Pulmonary artery endothelial cell (primary cell): Measurements from ENCODE around the gene DNAAF3. TPM values are rescaled to one million over a fixed set of nuclear protein-coding genes. Genes with fewer than 3 reads are reported as not detected.
"Not testable (repeated sequence)": the region's sequence is repeated elsewhere in the genome, so short reads cannot be mapped to it uniquely, and the experiment has no call there.

ENCODE experiments used
- DNase-seq: peaks from one replicate; pipeline ENCODE4 v3.0.0-alpha.2; 2011; ENCODE audit warnings: low read depth, low spot score
- total RNA-seq: library from RNA; depleted of rRNA; stranded (reverse); fragments of >200 nt; gene quantifications from 2 replicates; pipeline ENCODE4 v1.2.3, GENCODE V29; 2014

DNAAF3 gene
- 0.32 and 0.73 TPM in 2 replicates for total RNA-seq

- DNase-seq, result peak; percentile 91
These were observed at the start of gene DNAAF3 for GRCh38 chr19:55166530-55167268. DNAAF3 (minus strand) TSS chr19:55166613; CDS start chr19:55166413, 200 bp downstream.

DNA sequence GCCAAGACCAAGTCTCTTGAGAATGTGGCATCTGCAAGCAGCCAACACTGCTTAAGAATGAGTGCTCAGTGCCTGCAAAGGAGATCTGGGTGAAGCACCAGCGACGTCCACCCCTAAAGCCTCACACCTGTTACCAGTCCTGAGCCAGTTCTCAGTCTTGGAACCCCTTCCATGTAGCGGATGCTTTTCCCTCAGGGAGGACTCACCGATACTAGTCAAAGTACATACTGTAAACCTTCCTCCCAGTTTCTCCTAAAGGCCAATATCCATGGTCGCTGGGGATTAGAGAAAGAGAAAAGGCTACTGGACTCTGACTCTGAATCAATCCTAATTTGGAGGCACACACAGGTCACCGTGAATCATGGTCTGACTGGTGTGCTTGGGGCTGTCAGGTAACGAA, 47.1 kb upstream of the DNAAF3 start:
- no peak for DNase-seq

DNA sequence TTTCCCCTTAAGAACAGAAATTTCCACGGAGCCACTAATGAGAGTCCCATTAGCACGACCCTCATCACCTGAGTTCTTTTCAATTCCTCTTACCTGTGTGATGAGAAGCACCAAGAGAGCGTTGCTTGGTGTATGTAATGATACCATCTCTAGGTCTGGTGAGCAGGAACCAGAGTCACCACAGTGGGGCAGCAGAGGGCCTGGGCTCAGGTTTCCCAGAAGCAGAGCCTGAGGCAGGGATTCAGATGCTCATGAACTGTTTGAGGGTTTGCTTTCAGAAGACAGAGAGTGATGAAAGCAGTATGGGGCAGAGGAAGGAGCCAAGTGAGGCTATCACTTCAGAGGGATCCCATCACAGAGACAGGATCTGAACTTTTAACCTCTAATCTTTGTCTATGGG, 46.0 kb upstream of the DNAAF3 start:
- no peak for DNase-seq

DNA sequence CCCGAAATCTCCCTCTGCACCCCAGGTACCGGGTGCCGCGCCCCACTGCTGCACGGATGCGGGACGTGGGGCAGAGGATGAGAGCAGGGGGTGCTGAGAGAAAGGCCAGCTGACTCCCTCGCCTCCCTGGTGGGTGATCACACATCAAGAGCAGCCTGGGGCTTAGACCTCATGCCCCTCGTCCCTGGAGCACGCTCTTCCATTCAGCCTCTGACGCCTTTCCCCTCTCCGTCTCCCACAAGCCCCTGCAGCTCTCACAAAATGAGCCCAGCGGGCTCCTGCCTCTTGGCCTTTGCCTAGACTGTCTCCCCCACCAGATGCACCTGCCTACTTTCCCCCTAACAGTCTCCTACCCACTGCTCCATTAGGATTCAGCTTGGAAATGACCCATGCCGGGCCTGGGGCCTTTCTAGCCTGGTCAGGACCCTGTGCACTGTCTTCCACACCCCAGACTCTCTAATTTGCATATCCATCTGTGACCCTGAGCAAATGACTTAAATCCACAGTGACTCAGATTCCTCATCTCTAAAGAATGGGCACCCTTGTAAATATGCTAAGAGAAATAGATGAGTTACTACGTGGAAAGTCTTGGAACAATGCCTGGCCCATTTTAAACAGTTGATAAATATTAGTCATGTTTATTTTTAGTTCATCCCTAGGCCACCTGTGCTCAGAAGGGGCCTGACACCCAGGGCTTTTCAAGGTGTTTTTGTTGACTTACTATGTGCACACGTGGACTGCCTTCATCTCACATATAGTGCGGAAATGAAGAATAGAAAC, 43.5 kb upstream of the DNAAF3 start:
- DNase-seq, result peak; percentile 30

DNA sequence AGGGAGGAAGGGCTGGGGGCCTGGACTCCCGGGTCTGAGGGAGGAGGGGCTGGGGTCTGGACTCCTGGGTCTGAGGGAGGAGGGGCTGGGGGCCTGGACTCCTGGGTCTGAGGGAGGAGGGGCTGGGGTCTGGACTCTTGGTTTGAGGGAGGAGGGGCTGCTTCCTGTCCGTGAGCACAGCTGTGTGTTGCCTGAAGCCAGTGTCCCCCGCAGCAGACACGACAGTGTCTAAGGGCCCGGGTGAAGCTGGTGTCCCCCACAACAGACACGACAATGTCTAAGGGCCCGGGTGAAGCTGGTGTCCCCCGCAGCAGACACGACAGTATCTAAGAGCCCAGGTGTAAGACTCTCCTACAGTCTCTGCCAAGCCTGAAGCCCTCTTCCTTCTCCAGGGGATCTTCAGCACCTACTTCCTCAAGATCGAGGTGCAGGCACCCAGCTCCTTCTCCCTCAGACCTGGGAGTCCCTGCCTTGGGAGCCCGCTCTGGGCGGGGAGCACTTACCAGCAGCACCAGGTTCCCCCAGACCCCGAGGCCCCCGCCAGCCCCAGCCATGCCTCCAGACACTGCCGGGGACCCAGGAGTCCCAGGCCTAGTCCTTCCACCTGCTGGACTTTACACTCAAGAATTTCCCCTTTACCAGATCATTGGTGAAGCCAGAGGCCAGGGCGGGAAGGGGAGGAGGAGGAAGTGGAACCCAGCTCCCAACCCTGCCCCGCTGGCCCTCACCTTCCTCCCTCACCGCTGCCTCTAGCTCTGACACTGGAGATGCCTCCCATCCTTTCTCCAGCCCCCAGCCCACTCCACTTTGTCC, 42.7 kb upstream of the DNAAF3 start, which contains the start of gene PTPRH:
TSS of gene PTPRH (minus strand) at position 622 of the 813 bp plus-strand sequence. CDS start at position 554, 68 bp downstream.
- no peak for DNase-seq

DNA sequence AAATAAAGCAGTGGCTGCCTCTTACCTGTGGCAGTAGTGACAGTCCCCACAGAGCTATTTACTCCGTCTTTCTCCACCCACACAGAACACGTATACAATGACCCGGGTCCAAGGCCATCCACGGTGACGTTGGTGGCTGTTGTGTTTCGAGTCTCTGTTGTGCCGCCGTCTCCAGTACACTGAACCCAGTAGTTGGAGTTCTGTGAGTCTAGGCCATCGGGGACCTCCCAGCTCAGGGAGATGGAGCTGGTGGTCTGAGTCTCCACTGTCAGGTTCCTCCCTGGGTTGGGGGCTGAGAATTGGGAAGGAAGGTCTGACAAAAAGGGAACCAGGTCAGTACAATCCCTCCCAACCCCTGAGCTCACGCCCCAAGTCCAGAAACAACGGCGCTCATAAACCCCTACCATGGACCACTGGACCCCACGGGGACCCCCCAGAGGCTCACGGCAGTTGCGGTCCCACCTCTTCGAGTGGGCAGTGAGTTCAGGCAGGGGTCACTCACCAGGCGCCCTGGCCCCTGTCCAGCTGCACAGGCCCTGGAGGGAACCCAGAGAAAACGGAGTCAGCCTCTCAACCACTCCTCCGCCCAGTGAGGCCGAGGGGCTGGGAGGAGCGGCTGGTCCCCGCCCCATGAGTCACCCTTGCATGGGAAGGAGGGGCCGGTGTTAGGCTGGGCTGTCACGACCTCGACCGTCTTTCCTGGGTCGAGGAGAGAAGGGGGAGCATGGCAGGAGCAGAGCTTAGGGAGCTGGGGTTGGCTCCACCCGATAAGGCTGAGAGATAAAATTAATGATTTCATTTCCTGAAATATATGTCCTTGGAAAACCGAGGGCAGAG, 40.5 kb upstream of the DNAAF3 start:
- no peak for DNase-seq

DNA sequence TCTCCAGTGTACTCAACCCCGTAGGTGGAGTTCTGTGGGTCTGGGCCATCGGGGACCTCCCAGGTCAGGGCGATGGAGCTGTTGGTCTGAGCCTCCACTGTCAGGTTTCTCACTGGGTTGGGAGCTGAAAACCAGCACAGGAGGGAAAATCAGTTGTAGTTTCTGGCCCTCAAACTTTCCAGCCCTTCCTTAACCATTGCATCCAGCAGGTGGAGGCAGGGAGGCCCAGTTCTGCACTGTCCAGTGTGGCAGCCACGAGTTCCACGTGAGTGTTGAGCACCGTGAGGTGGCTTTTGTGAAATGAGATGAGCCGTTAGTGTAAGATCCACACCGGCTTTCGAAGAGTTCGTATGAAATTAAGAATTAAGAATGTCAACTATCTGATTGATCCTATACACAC, 35.8 kb upstream of the DNAAF3 start:
- DNase-seq, result not testable (repeated sequence)

DNA sequence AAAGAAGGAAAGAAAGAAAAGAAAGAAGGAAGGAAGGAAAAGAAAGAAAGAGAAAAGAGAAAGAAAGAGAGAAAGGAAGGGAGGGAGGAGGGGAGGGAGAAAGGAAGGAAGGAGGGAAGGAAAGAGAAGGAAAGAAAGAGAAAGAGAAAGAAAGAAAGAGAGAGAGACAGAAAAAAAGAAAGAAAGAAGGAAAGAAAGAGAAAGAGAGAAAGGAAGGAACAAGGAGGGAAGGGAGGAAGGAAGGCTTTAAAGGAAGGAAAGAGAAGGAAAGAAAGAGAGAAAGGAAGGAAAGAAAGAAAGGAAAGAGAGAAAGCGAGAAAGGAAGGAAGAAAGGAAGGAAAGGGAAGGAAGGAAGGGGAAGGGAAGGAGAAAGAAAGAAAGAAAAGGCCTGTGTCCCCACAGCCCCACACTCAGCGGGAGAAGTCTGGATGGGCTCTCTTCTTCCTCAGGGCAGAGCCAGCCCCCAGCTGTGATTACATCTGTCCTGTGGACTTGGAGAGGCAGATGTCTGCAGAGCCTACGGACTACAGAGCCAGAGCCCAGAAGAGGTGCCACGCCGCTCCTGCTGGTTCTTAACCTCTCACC, 33.3 kb upstream of the DNAAF3 start:
- DNase-seq, result no peak

- DNase-seq, result no peak
These were observed 32.2 kb upstream of the DNAAF3 start for GRCh38 chr19:55198651-55199050.

DNA sequence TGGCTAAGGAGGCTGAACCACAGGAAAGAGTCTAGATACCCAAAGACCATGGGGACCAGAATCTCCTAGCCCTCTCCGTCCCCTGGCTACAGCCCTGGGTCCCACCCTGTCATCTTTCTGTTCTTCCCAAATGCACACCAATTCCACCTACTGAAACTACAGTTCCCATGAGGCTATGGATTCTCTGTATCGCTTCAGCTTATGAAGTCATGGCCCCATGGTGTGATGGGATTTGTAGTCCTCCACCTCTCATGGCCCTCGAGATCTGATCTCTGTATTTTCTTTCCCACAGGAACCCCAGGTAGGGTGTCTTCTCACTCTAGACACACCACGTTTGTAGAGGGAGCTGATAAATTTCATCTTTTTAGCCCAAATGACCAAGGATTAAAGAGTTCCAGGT, 31.1 kb upstream of the DNAAF3 start:
- no peak for DNase-seq

- DNase-seq, result no peak
These were observed 30.4 kb upstream of the DNAAF3 start for GRCh38 chr19:55196803-55197202.

- DNase-seq, result no peak
These were observed 27.1 kb upstream of the DNAAF3 start for GRCh38 chr19:55193481-55193880.

DNA sequence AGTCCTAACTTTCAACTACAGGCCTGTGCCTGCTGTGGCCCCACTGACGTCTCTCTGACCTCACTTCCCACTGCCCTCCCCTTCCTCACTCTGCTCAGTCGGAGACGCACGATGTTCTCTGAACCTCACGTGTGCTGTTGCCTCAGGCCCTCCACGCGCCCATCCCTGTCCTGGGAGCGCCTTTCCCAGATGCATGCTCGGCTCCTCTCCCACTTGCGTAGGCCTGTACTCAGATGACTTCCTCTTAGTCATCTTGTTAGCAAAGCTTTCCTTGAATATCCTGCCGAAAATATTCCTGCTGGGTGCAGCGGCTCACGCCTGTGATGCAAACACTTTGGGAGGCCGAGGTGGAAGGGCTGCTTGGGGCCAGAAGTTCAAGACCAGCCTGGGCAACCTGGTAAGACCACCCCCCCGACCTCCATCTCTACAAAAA, 23.0 kb upstream of the DNAAF3 start:
- peak; percentile 87 for DNase-seq

GRCh38 chr19:55188625-55189024, 22.2 kb upstream of the DNAAF3 start:
- DNase-seq, result no peak

- DNase-seq, result no peak
These were observed 19.7 kb upstream of the DNAAF3 start for GRCh38 chr19:55186080-55186479.

- DNase-seq, result no peak
These were observed 15.3 kb upstream of the DNAAF3 start for GRCh38 chr19:55181740-55182139.

DNA sequence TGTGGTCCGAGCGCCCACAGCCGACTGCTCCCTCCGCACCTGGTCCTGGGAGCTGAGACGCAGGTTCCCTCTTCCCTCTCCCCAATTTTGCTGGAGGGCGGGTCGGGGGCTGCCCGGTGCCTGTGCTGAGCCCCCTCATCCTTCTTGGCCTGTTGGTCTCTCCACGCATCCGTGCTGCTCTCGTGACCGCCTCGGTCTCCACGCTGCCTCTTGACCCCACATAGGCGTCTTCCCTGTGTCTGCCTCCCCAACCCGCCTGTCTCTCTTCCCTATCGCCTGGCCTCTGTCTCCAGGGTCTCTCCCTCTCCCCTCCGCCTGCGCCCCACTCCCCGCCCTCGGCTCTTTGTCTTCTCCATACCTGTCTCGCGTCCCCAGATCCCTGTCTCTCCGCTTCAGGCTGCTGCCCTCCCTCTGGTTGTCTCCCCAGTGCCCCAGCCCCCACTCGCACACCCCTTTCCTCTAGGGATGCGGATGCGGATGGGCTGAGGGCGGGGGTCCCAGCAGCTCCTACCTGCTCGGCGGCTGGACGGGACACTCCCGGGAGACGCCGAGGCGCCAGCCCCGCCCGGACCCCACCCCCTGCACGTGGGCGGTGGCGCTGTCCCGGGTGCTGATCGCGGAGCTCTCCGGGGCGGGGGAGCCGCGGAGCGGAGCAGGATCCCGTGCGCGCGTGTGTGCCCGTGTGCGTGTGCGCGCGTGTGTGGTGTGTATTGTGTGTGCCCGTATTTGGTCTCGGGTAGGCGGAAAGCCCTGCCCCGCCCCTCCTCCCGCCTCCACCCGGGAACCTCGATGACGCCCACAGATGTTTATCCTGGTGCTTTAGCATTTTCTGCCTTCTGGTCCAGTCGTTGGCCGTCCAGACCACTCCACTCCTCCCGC, 13.4 kb upstream of the DNAAF3 start, which contains the start of gene SYT5:
TSS of gene SYT5 (minus strand) at position 684 of the 879 bp plus-strand sequence. CDS start 1,248 bp downstream, outside the sequence.
- no peak for DNase-seq

DNA sequence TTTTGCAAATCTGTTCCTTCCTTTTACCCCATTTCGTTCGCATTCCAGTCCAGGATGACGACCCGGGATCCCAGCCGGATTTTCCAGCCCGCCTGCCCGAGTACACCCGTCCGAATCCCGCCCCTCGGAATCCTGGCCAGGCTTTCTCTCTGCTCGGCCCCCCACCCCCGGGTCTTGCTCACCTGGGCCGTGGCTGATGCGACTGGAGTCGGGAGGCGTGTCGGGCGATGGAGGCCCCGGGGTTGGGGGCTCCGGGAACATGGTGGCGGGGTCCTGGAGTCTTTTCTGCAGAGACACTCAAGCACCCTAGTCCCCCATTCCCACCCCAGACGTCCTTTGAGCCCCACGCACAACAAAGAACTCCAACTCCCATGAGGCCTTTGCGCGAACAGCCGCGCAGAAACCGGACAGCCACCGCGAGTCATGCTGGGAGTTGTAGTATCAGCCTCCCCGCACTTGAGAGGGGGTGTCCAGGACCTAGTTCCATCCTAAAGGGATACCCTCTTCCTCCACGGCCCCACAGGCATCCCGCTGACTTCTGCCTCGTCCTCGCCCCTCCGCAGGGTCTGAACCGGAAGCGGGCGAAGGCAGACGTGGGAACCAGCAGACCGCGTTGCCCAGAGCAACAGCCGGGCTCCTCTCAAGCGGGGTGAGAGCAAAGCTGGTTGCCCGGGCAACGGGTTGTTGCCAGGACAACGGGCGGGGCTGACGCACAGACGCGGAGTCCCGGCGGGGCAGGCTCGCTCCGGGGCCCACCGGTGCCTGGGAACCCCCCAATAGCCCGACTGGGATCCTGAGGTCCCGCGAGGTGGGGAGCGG, 12.6 kb upstream of the DNAAF3 start:
- no peak for DNase-seq
